Tibial nerve (tissue), 3 donors: Measurements from ENCODE around the gene SGSM1.

Experiments
- POLR2A ChIP-seq, 2 donors: fragments of 450-650 bp; IDR thresholded peaks; one replicate each; pipeline ENCODE4 v1.6.1; 2017; ENCODE audit warnings: antibody characterized with exemption in 2 of 2, mild to moderate bottlenecking in 2 of 2, moderate library complexity in 2 of 2
- TF ChIP-seq, protein P1 (sequence below), 5 experiments: fragments of 200-600 bp in 3 of 5; fragments of 450-650 bp in 2 of 5; sonication (generic) in 3 of 5; IDR thresholded peaks; one replicate each; pipeline ENCODE4 v1.5.1; 2016 to 2019; ENCODE audit warnings: antibody characterized with exemption in 5 of 5, mild to moderate bottlenecking in 3 of 5, moderate library complexity in 2 of 5

GRCh38 chr22:24759765-24760164, 46.2 kb upstream of the SGSM1 start:
- no peak for TF ChIP-seq POLR2A (IDR thresholded peaks at IDR 0.05)
- TF ChIP-seq, protein P1, sequence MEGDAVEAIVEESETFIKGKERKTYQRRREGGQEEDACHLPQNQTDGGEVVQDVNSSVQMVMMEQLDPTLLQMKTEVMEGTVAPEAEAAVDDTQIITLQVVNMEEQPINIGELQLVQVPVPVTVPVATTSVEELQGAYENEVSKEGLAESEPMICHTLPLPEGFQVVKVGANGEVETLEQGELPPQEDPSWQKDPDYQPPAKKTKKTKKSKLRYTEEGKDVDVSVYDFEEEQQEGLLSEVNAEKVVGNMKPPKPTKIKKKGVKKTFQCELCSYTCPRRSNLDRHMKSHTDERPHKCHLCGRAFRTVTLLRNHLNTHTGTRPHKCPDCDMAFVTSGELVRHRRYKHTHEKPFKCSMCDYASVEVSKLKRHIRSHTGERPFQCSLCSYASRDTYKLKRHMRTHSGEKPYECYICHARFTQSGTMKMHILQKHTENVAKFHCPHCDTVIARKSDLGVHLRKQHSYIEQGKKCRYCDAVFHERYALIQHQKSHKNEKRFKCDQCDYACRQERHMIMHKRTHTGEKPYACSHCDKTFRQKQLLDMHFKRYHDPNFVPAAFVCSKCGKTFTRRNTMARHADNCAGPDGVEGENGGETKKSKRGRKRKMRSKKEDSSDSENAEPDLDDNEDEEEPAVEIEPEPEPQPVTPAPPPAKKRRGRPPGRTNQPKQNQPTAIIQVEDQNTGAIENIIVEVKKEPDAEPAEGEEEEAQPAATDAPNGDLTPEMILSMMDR (IDR thresholded peaks at IDR 0.05) = no peak
